GM18907 (cell line): ENCODE measurements around the gene IFNGR1.
A peak's percentile ranks its signal among the peaks of the same experiment; 100 is the strongest.

Experiments
- ATAC-seq: cut with Tn5 transposase; IDR thresholded peaks from one replicate; pipeline ENCODE4 v1.9.1; 2021; ENCODE audit warnings: mild to moderate bottlenecking, moderate library complexity; ENCODE audit not compliant: unreplicated experiment

Gene IFNGR1

DNA sequence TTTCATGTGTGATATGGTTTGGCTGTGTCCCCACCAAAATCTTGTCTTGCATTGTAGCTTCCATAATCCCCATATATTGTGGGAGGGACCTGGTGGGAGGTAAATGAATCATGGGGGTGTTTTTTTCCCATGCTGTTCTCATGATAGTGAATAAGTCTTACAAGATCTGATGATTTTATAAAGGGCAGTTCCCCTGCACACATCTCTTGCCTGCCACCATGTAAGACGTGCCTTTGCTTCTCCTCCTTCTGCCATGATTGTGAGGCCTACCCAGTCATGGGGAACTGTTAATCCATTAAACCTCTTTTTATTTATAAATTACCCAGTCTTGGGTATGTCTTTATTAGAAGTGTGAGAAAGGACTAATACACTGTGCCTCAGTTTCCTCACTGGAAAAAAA lies 41.6 kb downstream of the IFNGR1 start:
- ATAC-seq: no peak

DNA sequence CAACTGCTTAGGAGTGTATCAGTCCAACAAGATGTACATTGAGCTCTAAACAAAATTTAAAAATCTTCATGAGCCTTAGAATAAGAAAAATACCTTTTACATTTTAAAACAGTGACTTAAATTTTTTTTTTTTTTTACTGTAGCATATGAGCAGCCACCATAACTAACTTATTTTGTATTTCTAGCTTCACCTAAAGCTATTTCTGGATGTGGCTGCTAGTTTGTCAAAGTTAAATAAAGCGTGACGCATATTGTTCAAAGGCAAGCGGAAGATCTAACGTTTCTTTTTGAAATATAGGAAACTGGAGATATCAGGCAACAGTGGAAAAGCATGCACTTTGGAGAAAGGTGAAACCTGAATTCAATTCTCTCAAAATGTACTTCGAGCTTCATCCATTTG lies 42.5 kb downstream of the IFNGR1 start:
- ATAC-seq: no peak

DNA sequence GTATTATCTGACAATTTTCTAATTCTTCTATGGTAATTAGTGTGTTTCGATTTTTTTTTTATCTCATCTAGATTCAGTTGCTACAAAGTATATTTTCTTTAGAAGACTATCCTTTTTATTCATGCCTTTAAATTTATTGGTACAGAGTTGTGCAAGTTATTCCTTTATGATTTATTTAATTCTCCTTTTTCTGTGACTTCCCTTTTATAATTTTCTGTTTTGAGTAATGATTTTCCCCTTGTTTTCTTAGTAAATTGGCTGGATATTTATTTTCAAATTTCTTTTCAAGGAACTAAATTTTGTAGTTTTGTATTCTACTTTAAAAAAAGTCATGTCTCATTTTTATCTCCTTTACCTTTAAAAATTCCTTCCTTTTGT lies 43.3 kb downstream of the IFNGR1 start:
- no peak for ATAC-seq

- ATAC-seq: no peak
Observed at GRCh38 chr6:137175157-137175867, 43.9 kb downstream of the IFNGR1 start.

DNA sequence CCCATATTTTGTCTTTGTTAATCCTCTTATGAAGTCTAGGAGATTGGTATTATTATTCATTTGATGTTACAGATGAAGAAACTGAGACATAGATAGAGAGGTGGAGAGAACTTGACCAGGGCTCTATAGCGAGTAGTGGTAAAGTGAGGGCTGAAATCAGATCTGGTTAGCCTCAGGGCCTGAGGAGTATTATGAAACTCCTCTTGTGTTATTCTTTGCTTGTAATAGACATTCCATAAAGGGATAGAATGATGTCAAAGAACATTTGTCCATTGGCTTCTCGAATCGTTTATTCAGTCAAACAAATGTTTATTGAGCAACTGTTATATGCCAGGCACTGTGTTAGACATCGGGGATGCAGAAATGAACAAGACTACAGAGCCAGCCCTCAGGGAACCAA lies 45.7 kb downstream of the IFNGR1 start, which contains the start of gene IL22RA2:
TSS of gene IL22RA2 (minus strand) at position 144 of the 400 bp plus-strand sequence. CDS start 11,895 bp downstream, outside the sequence.
- ATAC-seq: no peak

DNA sequence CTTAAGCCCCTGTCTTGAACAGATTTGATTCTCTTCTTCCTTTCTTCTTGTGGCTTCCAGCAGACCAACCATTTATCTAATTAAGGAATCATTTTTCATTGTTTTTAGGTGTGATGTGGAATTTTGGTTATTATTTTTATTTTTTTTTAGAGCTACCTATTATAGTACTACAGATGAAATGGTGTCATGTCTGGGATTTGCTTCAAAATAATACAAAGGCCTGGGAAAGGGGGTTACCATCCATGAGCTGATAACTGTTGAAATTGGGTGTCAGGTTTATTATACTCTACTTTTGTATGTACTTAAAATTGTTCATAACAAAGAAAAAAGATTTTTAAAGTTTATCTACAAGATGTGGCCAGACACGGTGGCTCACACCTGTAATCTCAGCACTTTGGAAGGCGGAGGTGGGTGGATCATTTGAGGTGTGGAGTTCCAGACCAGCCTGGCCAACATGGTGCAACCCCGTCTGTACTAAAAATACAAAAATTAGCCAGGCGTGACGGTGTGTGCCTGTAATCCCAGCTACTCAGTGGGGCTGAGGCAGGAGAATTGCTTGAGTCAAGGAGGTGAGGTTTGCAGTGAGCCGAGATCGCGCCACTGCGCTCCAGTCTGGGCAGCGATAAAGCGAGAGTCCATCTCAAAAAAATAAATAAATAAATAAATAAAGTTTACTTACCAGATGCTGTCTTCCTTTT lies 46.3 kb downstream of the IFNGR1 start:
- ATAC-seq: no peak

GRCh38 chr6:137171824-137172733 lies 47.1 kb downstream of the IFNGR1 start:
- peak; percentile 60 for ATAC-seq

- no peak for ATAC-seq
Observed at GRCh38 chr6:137171053-137171374, 48.2 kb downstream of the IFNGR1 start.

DNA sequence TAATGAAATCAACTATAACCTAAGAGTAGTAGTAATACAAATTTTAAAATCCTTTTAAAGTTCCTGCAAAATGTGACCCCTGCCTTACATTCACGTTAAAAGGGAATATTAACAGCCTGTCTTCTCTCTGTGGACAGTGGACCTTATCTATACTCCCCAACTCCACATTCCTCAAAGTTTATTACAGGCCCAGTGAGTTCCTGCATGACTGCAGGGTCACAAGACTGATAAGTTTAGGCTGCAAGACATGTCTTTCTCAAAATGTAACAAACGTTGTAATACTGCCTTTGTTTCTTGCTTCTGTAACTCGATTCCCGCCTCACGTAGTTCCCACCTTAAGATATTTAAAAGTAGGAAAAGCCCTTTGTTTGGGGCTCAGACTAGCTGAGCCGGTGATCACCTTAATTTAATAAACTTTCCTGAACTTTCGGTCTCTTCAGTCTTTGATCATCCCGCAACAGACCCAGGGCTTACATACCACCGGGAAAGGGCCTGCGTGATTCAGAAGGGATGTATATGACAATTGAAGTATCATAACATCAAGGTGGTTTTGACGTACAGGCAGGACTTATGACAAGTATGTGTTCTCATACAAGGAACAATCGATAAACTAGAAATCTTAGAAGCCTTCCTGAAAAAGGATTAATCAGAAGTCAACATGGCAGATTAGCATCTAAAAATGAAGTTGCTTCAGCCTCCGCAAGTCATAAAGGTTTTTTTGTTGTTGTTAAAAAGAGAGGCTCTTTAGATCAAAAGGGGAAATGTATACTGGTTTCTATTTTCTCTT lies 48.7 kb downstream of the IFNGR1 start:
- ATAC-seq: no peak

- ATAC-seq: no peak
Observed at GRCh38 chr6:137167702-137168377, 51.3 kb downstream of the IFNGR1 start.

GRCh38 chr6:137166247-137167098 lies 52.7 kb downstream of the IFNGR1 start:
- ATAC-seq: no peak

DNA sequence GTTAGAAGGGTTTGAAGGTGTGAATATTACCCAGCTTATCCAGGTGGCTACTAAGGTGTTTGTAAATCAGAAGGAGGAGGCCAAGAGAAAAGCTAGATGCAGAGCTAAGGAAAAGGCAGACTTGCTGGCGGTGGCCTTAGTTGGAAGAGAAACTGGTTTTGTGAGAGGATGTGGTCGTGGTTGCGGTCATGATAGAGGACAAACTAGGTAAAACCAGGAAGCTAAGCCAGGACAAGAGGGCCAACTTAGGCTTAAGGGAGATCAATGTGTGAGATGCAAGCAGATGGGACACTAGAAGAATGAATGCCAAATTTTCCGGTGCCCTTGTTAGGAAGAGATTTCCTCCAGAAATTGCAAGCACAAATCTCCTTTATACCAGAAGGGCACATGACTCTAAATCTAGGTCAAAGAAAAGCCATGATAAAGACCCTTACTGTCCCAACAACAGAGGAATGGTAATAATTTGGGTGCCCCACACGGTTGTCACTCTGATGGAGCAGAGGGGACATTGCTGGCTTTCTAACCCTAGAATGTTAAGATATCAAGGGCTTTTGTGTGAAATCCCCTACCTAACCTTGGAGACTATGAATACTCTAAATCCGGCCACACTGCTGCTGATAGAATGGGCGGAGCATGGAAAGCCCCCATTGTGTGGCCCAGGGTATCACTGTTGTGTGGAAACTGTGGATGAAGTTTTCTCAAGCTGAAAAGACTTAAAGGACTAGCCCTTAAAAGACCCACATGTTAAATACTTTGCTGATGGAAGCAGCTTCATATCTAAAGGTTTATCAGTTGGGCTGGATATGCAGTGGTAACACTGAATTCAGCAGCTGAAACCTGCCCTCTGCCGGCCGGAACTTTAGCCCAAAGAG lies 53.6 kb downstream of the IFNGR1 start:
- peak; percentile 74 for ATAC-seq

DNA sequence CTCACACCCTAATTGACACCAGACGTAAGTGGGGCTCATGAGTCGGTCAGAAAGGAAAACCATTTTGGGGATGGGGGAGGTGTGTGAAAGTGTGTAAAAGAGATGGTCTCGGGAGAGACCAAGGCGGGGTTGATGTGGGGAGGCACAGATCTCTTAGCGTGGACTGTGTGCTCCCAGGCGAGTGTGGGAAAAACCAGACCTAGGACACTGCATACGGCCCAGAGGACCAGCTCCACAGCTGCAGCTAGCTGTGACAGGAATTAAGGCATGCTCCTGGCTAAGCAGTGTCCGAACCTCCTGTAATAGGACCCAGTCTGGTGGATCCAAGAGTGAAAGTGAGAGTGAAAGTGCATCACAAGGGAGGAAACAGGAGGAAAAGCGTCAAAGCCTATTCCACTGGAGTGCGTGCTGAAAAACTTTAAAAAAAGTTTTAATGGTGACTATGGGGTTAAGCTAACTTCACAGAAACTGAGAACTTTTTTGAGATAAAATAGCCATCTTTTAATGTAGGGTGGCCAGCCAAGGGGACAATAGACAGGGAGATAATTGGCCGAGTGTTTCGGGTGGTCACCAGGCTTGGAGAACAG lies 55.4 kb downstream of the IFNGR1 start:
- no peak for ATAC-seq

GRCh38 chr6:137162692-137163306 lies 56.4 kb downstream of the IFNGR1 start:
- ATAC-seq: no peak

- no peak for ATAC-seq
Observed at GRCh38 chr6:137161949-137162348, 57.2 kb downstream of the IFNGR1 start.

DNA sequence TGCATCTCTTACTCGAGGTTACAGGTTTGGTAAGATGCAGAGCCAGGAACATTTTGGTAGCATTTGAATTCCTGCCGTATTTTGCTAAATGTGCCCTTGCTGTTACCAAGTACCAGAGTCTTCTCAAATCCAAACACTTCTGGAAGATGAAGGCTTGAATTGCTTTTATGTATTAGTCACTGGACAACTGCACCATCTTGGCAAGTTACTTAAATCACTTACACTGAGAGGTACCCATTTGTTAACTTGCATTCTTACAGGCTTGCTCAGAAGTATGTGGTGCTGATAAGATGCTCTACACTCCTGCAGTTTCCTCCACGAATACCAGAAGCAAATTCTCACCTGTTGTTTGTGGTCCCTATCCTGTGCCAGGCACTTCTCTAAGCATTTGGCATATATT lies 58.4 kb downstream of the IFNGR1 start:
- ATAC-seq: no peak

DNA sequence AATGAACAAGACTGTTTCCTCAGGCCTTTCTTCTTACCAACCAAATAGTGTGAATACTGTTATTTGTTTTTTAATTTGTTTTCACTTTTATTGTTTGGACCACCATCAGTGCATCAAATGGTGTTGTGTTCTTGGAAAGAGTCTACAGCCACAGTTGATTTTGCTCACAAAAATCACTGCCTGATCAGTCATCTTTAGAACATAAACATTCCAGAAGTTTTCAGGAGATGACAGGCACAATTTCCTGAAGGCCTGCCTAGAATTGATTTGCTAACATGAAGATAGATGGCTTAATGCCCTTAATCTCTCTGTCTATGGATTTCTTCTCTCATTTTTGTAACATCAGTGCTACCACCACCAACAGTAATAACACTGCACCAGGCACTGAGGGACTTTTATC lies 59.3 kb downstream of the IFNGR1 start:
- ATAC-seq: no peak

- no peak for ATAC-seq
Observed at GRCh38 chr6:137157601-137158000, 61.6 kb downstream of the IFNGR1 start.
